Sigmoid colon (tissue), 4 donors: ENCODE measurements around the gene CAPN5.
"Not testable (repeated sequence)": the region's sequence is repeated elsewhere in the genome, so short reads cannot be mapped to it uniquely, and the experiment has no call there.

ENCODE experiments used
- CTCF ChIP-seq, 4 experiments: fragments of 450-650 bp in 3 of 4; fragments of 200-600 bp in 1 of 4; IDR thresholded peaks; one replicate each; pipeline ENCODE4 v1.5.1; 2016 to 2019; ENCODE audit warnings: antibody characterized with exemption in 4 of 4, mild to moderate bottlenecking in 3 of 4, moderate library complexity in 2 of 4
- EP300 ChIP-seq, 4 donors: sonication (generic); formaldehyde crosslinking; IDR thresholded peaks; one replicate each; pipeline ENCODE4 v1.6.1; 2017; ENCODE audit warnings: antibody characterized with exemption in 4 of 4

- TF ChIP-seq EP300, CTCF (IDR thresholded peaks at IDR 0.05): not testable (repeated sequence)
Measured at GRCh38 chr11:77047928-77048446, 18.8 kb upstream of the CAPN5 start.
